Suppressor macrophage treated with lipopolysaccharide for 4 hours (primary cell): ENCODE measurements around the gene MYBPC2.

Experiments
- DNase-seq: peaks from one replicate; pipeline ENCODE4 v3.0.0-alpha.2; 2020

MYBPC2 gene

DNA sequence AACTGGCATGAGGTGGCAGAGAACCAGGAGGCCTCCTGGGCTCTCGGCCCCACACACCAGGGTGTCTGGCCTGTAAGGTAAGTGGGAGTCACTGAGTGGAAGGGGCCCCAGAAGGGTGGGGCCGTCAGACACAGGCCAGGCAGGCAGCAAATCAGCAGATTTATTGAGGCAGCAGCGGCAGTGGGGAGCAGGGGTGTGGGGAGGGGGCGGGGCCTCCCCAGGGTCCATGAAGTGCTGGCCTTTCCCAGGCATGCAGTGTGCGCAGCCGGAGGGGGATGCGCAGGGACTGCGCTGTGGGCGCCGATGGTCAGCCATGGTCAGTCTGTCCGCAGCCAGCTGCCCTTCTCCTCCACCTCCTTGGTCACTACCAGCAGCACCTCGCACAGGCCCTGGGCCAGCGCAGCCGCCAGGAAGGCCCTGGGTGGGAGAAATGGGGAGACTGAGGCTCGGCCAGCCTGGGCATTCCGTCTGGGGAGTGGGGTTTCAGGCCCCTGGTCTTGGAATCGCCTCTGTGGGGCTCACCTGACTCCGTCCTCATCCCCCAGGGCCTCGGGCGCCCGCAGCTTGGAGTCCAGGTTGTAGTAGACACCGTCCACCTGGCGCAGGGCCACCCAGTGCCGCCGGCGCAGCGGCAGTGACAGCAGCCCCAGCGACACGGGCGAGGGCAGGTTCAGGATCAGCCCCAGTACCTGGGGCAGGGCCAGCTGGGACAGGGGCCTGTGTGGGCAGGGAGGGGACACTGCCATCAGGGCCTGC is 73.3 kb downstream of the MYBPC2 start:
- DNase-seq: no peak

DNA sequence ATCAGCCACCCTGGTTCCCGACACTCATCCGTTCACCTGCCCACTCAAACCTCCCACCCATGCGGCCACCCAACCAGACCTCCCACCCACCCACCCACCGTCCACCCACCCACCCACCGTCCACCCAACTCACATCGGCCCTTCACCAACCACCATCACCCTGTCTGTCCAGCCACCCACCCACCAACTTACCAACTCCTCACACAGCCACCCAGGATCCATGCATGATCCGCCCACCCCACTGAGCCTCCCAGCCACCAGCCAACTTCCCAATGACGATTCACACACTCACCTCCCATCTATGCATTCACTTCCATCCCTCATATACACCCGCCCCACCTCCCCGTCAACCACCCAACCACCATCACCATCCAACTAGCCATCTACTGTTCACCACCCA is 74.0 kb downstream of the MYBPC2 start:
- DNase-seq: no peak

DNA sequence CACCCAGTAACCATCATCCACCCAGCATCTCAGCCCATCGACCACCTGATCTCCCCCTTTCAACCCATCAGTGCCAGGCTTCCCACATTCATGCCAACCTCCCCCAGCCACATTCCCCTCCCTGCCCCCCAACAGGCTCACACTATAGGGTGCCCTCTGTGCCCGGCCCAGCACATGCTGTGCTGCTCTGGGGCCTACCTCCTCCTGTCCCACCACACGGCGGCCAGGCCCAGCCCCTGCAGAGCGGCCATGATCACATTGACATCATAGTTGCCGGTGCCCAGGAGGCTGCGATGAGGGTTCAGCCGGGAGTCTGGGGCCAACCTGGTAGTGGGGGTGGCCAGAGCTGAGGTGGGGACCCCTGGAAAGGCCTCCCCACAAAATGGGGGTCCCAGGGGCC is 74.7 kb downstream of the MYBPC2 start:
- DNase-seq: no peak

DNA sequence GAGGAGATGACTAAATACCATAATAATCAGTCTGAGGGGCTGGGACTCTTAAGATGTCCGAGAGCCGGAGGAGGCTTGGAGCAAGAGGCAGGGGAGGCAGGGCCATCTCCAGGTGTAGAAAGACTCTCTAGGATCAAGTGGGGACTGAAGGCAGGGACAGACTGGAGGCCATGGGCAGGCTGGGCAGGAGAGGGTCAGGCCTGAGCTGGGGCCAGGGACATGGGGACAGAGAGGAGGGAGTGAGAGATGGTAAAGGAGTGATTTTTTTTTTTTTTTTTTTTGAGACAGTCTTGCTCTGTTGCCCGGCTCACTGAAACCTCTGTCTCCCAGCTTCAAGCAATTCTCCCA is 76.1 kb downstream of the MYBPC2 start:
- no peak for DNase-seq

DNA sequence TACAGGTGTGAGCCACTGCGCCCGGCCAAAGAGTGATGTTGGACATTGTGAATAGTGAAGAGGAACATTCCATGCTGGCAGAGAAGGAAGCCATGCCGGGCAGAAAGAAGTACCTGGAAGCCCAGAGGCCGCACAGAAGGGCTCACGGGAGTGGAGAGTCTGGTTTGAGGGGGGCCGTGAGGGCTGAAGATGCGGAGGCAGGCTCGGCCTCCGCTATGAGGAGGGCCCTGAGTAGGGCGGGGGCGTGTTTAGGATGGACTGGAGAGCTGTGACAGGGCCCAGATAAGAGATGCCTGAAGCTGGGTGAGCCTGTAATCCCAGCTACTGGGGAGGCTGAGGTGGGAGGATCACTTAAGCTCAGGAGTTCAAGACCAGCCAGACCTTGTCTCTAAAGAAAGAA is 76.7 kb downstream of the MYBPC2 start:
- DNase-seq: no peak

DNA sequence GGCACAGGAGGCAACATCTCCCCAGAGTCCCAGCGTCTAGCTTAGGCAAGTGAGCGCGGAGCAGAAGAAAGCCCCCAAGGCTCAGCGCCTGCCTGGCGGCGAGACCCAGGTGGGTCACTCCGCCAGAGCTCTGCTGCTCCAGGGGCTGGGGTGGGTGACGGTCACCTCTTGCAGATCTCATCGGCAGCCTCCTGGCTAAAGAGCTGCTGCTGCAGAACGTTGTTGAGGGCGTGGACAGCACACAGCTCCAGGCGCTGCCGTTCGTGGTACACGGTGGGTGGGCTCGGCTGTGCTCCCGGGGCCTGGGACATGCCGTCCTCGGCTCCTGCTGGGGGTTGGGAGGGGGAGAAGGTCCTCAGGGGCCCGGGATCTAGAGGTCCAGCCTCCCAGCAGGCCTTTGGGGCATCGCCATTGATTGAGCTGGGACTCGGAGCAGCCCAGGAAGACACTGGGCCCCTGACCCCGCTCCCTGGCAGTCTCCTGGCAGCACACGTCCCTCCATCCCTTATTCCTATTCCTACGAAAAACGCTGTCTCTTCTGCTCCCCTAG is 77.5 kb downstream of the MYBPC2 start:
- no peak for DNase-seq

DNA sequence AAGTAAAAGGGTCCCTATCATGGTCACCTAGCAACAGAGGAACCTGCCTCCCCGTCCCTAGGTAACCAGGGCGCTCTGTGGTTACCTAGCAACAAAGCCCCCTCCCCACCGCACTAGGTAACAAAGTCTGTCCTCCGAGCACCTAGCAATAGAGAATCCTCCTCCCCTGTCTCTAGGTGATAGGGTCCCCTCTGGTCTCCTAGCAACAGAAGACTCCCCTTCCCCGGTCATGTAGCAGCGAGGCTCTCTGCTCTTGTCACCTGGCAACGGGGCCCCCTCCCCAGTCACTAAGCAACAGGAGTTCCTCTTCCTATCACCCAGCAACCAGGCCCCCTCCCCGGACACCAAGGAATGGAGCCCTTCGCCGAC is 78.0 kb downstream of the MYBPC2 start:
- DNase-seq: no peak

DNA sequence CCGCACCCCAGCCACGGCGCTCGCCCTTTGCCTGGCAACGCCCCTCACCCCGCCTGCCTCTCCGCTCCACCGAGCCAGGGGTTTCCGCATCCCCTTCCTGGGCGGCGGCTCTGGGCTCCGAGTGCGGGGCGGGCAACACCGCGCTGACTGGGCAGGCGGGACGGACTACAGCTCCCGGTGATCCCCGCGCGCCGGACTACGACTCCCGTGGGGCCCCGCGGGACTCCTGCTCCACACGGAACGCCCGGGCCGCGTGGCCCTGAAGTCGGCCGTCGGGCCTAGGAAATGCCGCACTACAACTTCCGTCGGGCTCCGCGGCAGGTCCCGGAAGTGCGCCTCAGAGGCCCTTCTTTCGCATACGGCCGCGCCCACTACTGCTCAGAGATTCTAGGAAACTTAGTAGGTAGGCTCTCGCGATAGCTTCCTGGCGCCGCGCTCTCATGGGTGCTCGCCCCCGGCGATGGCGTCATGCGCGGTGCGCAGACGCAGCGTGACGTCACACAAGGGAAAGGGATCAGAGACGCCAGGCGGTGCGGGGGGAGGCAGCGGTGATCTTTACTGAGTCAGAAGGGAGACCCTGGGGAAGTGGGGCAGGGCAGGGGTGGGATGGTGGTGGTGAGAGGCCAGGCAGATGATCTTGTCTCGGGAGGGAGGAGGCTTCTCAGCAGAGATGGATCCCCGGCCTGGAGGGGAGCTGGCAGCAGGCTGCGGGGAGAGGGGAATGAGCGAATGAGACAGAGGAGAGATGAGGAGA is 78.6 kb downstream of the MYBPC2 start, which contains the start of gene JOSD2:
TSS of gene JOSD2 (minus strand) at position 123 of the 754 bp plus-strand sequence. CDS start 760 bp downstream, outside the sequence.
- peak; percentile 99 for DNase-seq

DNA sequence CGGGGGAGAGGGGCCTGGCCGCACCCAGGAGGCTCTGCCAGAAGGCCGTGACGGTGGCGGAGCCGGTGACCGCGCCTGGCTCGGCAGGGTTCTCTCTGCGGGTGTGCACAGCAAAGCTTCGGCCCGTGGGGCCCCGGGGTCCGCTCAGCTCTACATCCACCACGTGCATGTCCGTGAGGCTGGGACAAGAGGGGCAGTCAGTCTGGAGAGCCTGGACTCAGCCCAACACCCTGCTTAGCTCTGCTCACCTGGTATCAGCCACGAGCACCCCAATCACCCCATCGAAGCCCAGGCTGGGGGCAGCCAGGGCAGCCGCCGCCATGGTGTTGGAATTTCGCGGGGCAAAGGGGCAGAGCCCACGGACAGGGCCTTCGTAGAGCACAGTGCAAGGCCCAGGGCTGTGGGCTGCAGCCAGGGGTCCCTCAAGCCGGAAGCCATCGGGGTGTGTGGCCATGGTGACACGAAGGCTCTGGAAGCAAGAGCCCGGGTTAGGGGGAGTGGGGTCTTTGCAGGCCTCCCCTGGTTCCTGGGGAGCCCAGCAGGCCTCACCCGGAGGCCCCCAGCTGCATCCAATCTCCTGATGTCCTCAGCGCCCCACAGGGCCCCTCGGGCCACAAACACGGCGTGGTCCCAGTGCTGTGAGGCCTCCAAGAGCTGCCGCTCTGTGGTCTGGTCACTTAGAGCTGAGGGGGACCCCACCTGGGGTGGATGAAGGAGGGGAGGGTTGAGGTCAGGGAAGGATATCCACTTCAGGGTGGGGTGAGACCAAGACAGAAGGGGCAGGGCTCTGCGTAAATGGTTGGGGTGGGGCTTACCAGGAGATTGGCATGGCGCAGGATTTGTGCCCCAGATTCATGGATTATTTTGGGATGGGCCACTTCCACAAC is 79.7 kb downstream of the MYBPC2 start:
- no peak for DNase-seq

DNA sequence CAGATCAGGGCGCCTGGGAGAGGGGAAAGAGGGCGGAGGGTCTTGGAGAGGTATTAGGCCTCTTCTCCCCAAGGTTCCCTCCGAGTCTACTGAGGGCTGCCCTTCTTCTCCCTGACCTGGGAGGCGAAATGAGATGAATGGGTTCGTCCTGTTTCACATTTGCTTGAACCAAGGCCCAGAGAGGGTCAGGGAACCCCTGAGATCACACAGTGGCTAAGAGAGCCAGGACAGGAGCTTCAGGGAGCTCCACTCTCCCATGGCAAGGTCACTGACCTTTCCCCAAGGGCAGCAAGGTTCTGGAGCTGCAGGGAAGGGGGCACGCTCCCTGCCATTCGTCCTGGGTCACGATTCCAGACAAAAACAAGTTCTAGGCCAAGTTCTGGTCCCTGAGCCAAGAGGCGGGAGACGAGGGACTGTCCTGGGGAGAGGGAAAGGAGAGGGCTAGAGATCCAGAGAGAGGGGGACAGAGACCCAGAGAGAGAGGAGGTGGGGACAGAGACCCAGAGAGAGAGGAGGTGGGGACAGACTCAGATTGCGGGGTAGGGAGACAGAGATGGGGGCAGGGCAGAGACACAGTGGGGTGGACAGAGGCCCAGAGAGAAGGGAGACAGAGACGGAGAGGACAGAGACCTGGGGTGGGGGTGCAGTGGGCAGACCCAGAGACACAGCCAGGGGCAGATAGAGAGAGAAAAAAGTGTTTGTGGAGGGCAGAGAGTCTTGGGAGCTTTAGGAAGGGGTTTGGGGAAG is 80.5 kb downstream of the MYBPC2 start:
- DNase-seq: no peak

DNA sequence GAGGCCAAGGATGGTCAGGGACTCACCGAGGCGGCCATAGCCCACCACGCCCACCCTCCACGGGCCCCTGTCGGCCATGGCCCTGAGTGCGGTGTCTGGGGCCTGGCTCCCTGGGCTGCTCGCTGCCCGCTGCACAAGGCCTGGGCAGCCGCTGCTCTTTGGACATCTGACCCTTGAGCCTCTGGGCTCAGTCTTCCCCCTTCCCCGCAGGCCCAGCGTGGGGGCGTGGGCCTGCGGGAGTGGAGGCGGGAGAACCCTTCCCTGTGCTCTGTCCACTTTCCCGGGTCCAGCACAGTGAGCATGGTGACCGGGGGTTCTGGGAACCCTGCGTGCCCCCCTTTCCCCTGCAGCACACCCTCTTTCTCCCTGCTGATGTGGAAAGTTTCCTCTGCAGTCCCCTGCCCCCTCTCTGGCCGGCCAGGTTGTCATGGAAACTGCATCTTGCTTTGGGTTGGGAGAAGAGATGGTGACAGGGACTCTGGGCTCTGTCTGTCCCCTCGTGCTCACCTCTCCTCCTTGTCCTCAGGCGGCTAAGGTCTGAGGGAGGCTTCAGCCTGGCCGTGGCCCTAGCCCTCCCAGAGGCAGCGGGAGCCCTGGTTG is 81.2 kb downstream of the MYBPC2 start, which contains the start of gene ASPDH:
TSS of gene ASPDH (minus strand) at position 168 of the 600 bp plus-strand sequence. CDS start at position 78, 90 bp downstream.
- DNase-seq: no peak

DNA sequence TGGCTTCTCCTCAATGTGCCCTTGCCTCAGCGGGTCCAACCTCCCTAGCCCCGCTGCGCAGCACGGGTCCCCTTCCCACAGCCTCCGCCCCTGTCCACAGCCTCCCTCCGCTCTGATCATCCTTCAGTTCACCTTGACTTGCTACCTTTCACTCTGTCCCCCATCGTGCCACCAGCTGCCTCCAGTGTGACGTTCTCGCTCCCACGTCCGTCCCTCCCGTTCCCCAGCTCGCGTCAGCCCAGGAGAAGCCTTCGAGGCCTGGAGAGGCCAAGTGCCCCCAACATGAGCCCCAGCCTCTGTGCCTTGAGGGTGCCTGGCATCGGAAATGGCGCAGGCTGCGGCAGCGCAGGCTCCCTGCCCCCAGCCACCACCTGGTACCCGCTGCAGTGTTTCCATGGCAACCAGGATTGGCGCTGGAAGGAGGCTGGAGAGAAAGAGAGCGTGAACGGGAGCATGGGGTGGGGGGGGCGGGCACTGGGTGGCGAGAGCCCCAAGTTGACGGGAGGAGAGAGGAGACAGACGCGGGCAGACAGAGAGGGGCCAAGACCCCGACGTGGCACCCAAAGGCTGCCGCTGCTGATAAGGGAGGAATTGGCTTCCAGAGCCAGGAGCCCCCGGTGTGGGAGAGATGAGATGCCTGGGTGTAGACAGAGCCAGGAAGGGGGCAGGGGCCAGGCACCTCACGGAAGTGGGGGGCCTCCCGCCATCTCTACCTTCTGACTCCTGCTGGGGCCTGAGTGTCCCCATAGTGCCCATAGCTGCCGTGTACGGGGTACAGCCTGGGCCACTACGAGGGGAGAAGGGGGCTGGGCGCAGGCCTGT is 81.9 kb downstream of the MYBPC2 start:
- DNase-seq: no peak

DNA sequence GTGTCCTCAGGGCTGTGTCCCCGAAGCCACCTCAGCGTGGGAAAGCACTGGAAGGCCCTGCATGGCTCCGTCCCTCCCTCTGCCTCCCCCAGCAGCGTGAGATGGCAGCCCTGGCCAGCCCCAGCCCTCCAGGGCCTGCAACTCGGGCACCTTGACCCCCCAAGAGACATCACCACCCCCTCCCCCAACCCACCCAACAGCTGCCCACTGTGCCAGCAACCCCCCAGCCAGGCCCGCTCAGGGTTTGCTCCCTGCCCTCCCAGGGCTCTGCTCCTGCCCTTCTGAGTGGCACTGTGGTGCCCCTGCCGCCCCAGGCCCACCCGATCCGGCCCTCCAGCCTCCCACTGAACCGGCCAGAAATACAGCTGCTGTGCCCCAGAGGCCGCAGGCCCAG is 82.5 kb downstream of the MYBPC2 start:
- DNase-seq: no peak
